GM18502 (cell line): ENCODE measurements around the gene LRP8.

Source experiments
- ATAC-seq: cut with Tn5 transposase; IDR thresholded peaks from one replicate; pipeline ENCODE4 v1.9.1; 2021; ENCODE audit warnings: mild to moderate bottlenecking; ENCODE audit not compliant: unreplicated experiment, poor library complexity

The LRP8 gene

DNA sequence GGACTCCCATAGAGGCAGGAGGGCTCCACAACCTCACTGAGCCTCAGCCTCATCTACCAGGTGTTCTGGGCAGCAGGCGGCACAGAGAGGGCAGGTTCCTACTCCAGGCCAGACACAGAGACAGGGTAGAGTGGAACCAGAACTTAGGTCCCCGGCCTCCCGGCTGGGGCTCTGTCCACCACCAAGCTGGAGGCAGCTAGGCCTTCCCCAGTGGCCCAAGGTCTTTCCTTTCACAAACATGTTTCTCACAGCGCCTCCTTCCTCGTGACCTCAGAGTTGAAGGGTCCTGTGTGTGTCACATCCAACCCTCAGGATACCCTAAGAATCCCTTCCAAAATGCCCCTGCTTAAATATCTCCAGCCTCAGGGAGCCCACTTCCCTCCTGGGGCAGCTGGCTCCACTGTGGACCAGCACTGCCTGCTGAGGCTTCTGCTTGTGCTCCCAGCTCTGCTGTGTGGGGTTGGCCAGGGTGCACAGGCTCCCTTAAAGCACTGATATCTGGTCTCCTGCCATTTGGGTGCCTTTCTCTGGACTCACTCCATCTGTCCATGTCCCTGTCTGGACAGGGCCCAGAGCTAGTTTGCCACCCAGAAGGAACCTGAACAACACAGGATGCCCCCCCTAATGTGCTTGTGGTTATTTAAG is 56.3 kb downstream of the LRP8 start:
- no peak for ATAC-seq

DNA sequence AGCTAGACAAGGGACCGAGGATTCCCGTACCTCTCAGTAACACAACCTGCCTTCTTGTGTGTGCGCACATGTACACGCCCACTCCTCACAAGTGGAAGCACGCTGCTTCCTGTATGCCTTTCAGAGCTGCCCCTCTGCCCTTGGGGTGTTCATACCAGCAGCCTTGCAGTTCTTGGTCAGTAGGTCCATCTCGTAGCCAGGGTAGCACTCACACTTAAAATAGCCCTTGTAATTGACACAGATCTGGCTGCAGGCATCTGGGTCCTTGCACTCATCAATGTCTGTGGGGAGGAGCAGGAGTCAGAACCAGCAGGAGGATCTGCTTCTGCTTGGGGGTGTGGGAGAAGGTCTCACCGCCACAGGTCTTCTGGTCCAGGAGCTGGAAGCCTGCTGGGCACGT is 57.0 kb downstream of the LRP8 start:
- no peak for ATAC-seq

DNA sequence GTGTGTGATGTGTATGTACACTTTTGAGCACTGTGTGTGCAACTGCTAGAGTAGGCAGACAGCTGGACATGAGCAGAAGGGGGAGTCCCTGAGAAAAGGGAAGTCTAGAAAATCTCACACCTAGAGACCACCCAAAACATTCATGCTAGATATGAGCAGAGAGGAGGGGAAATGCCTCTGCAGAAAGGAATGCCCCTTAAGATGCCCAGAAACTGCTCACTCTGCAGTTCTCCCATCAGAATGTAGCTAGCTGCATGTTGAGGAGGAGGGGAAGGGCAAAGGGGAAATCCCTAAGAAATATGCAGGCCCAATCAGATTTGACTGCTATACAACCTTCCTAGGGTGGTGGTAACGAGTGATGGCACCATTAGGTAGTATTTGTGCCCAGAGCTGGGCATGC is 57.8 kb downstream of the LRP8 start:
- ATAC-seq: no peak

DNA sequence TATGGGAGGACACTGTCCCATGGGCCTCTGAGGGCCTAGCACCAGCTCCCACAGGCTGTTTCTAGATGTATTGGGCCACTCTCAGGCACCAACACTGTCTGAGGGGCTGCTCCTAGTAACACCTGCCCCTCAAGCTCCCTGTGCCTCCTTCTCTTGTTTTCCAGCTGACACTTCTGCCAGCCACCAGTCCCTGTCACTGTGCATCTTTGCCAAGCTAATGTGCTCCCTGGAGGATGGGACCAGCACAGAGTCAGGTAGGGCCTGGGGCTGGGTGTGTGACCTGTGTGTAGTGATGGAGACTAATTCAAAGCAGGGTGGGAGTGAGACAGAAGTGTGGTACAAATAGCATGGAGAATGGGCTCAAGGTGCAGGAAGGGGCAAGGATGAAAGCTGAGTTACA is 60.1 kb downstream of the LRP8 start:
- ATAC-seq: no peak

DNA sequence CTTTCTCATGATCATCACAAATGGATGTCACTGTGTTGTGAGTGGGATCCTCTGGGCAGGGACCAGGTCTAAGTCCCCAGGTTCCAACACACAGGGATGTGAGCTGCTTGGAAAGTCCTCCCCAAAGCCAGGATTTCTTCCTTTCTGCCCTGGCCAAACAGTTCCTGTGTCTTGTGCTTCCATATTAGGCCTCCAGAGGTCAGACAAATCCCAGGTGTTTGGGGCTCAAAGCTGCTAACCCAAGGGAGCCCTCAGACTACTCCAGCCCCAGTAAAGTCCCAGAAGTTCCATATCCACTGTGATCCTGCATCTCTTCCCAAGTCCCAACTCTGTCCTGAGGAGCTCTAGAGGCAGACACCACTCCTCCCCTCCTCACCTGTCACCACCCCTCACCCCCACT is 61.8 kb downstream of the LRP8 start:
- no peak for ATAC-seq

DNA sequence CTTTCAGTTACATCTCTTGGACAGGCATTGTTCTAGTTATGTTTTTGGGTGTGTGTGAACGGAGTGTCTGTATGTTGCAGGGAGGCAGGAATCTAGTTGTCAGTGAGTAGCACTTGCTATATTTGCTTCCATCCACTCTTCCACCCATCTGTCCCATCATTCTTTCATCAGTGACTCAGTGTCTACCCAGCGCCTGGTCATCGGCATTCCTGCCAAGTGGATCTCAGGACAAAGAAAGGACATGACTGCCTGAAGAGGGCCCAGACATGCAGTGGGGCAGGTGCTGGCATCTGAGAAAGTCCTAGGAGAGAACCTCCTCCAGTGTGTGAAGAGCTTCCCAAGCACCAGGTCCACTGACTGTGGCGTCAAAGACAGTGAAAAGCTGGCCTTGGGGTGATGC is 62.3 kb downstream of the LRP8 start:
- no peak for ATAC-seq

DNA sequence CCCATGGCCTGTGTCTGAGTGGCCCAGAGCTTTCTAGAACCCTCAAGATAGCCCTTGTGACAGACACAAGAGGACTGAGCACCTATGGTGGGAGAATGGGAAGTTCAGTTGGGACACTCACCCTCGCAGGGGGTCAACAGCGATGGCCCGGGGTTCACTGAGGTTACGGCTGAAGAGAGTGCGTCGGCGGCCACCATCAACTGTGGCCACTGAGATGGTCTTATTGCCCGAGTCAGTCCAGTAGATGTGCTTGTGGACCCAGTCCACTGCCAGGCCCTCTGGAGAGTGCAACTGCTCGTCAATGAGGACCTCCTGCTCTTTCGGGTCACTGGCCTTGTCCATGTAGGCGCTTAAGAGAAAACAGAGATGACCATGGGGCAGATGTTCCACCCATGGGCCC is 63.8 kb downstream of the LRP8 start:
- no peak for ATAC-seq

DNA sequence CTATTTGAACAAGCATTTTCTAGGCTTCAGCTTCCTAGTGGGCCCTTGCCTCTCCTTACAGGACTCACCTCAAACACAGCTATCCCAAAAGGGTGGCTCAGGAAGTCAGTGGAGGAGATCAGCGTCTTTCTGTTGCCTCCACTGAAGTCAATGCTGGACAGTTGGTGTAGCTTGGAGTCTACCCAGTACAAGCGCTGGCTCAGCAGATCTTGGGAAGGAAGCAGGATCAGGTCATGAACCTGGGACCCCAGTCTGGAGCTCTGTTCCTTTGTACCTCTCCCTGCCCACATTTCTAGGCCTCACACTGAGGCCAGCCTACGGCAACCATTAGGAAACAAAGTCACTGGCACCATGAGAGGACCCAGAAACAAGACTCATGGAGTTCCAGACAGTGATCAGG is 65.9 kb downstream of the LRP8 start:
- no peak for ATAC-seq

DNA sequence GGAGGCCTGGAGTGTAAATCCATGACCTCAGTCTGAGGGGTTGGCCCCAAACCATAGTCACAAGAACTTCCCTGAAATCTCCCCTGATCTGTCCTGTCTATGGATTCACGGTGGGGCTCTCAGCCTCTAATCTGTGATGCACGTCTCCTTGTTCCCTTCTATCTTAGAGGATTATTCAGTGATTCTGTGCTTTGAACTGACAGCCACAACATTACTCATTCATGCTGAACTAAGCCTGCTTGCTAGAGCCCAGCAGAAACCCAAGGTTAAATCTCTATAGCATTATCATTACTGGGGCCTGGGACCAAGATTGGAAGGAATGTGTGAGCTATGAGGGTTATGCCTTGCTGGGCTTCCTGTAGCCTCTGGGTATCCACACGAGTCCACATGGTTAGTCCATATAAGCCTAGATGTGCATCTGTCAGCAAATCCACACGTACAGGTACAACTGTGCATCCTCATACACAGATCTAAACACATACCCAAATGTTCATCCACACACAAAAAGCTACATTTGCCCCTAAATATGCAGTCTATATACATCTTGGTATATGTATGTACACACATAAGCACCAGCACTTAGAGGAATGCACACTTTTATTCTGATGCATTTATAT is 67.1 kb downstream of the LRP8 start:
- no peak for ATAC-seq

DNA sequence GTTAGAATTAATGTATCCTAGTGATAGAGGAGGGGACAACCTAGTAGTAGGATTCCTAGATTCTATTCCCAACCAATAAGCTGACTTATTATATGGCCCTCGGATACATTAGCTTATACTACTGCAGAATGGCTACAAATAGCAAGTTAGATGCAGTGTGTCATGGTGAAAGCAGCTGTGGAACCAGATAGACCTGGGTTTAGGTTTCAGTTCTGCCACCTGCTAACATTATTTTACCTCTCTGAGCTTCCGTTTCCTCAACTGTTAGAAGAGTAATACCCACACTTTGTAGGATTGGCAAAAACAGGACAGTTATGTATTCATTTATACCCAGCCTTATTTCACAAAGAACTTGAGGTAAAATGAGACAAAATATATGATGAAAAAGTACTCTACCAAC is 67.9 kb downstream of the LRP8 start:
- ATAC-seq: no peak

DNA sequence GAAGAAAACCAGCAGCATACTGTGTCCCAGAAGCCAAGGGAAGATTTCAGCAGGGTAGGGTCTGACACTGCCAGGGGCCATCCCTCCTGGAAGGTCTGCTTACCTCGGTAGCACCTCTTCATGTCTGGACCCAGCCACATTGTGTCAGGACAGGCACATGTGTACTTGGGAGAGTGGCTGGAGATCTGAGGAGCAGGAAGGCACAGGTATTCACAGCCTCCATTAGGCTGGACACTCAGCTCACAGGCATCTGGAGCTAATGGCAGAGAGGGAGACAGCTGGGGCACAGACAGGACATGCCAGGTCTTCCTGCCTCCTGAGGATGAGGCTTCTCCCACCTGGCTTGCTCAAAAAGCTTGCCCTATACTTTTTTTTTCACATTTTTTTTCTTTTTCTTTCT is 69.7 kb downstream of the LRP8 start:
- no peak for ATAC-seq

DNA sequence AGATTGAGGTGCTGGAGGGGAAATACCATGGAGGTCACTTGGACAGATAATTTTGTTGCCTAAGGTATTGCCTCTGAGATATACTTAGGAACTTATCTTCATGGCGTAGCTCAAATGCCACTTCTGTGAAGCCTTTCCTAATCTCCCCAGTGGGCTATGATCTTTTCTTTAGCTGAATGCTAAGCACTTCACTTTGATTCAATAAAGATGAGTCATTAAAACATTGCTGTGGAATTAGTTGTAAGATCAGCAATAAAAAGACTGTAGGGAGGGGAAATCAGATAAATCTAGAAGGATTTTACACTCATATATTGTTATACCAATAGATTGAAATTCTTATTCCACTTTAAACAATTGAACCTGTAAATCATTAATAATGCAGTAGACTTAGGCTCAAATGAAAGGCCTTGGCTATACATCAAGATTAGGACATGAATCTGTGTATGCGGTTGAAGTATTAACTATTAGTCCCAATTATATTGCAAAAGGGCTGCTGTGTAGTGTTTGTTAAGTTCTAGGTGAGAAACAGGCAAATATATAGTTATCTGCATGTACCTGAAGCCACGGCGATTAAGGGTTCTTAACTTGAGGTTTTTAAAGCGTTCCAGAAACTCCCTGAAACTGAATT is 70.3 kb downstream of the LRP8 start:
- no peak for ATAC-seq

DNA sequence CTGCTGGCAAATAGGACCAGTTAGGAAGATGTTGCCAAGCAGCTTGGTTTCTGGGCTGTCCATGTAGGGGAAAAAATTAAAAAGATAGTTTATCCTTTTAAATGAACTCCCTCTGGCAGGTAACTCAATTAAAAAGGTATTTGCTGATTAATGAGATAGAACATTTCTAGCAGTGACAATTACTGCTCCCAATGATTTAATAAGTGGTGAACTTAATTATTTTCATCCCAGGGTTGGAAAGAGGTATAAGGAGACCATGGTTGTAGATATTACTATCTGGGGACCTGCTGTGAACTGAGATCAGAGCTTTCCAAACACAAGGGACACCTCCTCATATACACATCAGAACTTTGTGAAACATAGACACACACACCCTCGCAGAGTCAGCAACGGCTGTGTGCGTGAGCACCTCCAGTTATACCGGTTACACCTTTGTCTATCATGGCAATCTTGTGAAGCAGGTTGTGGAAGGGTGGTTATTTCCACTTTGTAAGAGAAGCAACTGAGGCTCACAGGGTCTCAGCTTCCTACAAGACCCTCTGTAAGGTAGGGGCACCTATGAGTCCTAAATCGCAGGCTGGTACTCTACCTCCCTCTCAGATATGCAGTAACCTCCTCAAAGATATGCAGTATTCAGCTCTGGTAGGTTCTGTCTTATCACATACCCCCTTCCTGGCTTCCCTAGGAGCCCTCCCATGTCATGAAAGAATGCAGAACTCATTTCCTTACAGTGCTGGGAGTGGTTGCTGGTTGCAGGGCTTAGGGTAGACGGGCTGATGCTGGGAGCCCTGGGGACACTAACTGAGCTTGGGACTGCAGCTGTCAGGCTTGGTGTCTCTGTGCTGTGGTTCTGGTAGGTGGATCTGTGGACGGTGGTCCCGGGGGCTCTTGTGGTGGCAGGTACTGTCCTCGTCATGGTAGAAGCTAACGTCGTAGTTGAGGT is 71.1 kb downstream of the LRP8 start:
- ATAC-seq: no peak

DNA sequence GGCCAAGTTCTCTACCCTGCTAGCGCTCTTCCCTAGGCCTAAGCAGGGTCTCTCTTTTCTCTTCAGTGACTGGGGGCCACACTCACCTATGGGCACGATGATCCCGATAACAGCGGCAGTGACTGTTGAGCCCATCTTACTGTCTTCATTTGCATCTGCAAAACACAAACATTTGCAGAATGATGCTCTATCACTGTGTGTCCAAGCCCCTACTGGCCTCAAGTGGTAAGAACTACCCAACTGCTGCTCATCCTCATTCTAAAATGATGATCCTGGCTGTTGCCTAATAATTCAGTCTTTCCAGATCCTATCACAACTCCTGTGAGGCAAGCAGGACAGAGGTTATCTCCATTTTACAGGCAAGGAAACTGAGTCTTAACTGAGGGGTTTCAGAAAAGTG is 72.8 kb downstream of the LRP8 start:
- no peak for ATAC-seq

DNA sequence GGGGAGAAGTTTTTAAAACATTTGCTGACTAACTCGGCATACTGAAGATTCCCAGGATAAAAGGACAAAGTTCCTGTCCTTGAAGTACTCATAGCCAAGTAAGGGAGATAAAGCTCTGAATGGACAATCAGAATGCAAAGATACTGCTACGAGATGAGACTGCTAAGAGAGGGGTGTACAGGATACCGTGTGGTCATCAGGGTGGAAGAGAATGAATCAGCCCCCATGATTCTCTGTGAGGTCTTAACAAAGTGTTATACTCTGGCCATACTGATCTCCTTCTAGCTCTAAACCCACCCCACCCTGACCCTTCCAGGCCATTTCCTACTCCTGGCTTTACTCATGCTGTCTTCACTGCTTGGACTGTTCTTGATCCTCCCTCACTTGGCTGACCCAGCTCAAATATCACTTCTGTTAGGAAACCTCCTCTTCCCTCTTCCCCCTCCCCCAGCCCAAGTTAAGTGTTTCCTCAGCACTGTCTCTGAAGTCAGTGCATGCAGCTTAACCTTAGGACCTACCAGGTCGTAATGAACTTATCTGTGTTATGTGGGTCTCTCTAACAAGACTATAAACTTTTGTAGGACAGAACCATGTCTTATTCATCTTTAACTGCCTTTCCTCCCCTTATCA is 73.7 kb downstream of the LRP8 start:
- ATAC-seq: no peak

DNA sequence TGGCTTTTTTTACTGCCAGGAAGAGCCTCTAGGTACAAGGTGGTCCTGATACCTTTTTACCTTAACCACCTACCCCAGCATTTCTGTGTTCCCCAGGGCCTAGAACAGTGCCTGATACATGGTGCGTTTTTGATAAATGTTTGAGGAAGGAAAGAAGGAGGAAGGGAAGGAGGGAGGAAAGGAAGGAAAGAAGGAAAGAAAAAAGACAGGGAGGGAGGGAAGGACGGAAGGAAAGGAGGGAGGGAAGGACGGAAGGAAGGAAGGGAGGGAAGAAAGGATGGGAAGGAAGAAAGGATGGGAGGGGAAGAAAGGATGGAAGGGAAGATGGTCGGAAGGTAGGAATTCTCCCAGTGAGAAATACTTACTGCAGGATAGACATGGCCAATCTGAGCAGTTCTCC is 77.5 kb downstream of the LRP8 start:
- ATAC-seq: no peak

DNA sequence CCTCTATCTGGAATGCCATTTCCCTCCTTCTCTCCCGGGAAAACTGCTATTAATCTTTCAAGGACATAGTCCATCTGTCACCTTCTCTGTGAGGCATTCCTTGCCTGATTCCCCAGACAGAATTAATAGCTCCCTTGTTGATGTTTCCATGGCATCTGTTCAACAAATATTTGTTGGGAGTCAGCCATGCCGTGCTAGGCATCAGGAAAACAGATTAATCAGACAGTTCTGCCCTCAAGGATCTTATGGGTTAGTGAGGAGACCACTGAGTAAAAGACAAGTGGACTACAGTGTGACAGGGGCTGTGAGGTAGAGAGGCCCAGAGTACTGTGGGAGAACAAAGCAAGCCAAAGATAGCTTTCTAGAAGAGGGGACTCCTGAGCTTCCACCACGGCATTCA is 78.2 kb downstream of the LRP8 start:
- no peak for ATAC-seq

DNA sequence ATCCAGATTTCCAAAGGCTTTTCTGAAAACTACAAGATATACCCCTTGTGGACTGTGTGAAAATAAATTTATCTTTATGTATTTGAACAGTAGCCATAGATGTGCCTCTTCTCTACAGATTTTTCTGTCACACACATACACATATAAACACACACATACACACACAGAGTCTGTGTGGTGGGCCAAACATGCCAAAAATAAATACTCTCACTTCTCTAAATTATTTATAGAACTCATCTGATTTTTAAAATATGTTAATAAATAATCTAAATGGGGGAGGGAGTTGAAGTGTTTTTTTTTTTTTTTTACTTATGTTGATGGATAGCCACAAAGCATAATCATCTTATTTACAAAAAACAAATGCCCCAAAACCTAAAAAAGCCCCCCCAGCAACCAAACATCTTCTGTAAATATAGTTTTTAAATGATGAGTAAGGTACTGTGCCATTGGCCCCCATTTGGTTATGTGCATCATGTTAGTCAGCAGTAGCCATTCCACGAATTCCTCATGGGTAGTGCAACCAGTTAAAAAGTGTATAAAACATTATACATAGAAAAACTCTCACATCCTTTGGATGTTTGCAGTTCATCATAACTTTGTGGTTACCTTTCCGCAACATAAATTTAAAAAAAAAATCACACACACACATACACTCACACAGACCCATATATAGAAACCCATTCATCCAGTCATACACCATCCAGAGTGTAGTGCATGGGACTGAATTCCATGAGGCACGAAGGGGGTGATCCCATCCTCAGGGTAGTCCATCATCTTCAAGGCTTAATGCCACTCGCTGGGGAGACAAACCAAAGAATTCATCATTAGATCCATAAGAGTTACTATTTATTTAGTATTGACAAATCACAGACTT is 81.4 kb downstream of the LRP8 start:
- ATAC-seq: no peak

DNA sequence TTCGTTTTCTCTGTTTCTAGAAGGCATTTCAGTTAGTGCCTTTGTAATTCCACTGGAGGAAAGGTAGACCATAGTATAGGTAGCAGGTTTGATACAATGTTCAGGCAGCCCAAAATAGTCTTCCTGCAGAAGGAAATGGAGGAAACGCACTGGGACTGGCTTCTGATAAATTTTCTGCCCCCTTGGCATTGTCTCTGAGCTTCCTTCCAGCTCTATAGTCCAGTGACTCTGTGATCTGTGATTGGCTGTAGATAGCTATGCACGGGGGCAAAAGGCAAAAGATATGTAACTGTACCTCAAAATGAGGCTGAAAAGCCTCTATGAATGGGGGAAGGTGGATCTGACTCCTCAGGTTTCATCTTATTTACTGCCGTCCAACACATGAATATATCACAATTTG is 83.7 kb downstream of the LRP8 start:
- ATAC-seq: no peak

DNA sequence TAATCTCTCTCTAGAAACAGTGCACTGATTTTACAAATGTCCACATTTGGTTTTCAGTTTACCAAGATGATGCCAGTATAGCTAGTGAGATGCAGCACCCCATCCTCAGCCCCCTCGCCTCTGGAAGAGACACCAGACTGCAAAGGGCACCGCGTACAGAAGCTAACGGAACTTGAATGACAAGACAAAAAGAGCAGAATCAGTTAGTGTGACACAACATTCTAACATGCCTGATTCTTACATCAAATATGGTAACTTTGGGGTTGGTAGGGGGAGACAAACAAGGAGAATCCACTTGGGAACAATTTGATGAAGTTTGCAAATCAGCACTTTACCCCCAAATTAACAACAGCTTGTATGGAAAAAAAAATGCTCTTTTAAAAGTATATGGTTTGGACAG is 85.5 kb downstream of the LRP8 start:
- ATAC-seq: no peak
